GM12892 (cell line): ENCODE results near the gene BEST2.

Experiments used
- POLR2A ChIP-seq: IDR thresholded peaks from 2 replicates; pipeline ENCODE4 v1.6.1; 2011; ENCODE audit warnings: low read depth, low read length, control low read depth
- TAF1 ChIP-seq: IDR thresholded peaks from 2 replicates; pipeline ENCODE4 v1.6.1; 2011; ENCODE audit warnings: low read depth, mild to moderate bottlenecking, control low read depth, low read length, borderline replicate concordance

DNA sequence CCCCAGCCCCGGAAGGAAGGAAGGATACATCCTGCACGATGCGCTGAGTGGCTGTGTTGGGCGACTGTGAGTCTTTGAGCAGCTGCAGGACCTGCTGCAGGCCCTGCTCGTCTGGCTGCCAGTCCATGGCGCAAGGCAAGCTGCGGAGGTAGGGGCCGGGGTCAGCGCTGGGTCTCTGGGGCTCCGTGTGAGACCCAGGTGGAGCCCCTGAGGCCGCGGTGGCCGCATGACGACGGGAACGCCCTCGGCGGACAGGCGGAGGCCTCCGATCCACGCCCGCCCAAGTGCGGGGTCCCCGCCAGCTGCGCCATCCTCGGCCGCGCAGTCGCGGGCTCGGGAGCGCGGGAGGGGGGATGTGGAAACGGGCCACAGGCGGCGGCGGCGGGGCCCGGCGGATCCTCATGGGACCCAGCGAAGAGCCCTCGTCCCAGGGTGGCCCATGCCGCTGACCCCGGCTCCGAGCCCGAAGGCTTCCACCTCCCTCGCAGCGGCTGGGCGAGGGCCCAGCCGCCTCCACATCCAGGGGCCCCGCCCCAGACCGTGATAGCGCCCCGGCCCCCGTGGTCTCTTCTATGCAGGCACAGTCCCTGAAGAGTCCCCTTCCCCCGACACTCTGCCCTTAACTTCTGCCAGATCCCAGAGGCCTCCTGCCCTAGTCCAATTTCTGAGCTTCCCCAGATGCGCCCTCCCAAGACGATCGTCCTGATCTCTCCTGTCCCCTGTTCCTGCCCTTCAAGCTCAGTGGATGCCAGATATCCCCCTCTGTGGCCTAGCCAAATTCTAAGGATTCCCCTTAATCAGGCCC is 30.5 kb upstream of the BEST2 start:
- TF ChIP-seq TAF1 = no peak
- no peak for TF ChIP-seq POLR2A
